SK-MEL-5 (cell line): ENCODE results near the gene APBA2. TPM values are rescaled to one million over a fixed set of nuclear protein-coding genes. Genes with fewer than 3 reads are reported as not detected.

Experiments
- DNase-seq: peaks from one replicate; pipeline ENCODE4 v3.0.0-alpha.2; 2016; ENCODE audit warnings: low read depth, low spot score
- in situ Hi-C: cut with HindIII; loops from 2 replicates; pipeline ENCODE4 v1.10.0; 2016; ENCODE audit warnings: low sequenced_read_pairs, high pct_unique_total_duplicates, low pct_unique_long_range_greater_than_20kb
- total RNA-seq: library from RNA; depleted of rRNA; stranded (reverse); fragments of >200 nt; shearing (Covaris generic); gene quantifications from 2 replicates; pipeline ENCODE4 v1.2.3, GENCODE V29; 2014

The APBA2 gene
- total RNA-seq, 1 experiment from 2014 or later, result 24.6 TPM

DNA sequence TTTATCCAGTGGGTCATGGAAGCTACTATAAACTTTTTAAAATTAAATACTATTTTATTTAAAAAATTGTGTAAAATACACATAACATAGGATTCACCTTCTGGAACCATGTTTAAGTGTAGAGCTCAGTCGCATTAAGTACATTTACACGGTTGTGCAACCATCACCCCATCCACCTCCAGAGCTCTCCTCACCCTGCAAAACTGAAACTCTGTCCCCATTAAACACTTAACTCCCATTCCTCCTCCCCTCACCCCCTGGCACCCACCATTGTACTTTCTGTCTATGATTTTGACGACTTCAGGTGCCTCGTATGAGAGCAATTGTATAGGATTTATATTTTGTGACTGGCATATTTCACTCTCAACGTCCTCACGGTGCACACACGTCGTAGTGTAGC is 70.7 kb downstream of the APBA2 start:
- DNase-seq, result no peak
- in situ Hi-C loops, result no loop called here

DNA sequence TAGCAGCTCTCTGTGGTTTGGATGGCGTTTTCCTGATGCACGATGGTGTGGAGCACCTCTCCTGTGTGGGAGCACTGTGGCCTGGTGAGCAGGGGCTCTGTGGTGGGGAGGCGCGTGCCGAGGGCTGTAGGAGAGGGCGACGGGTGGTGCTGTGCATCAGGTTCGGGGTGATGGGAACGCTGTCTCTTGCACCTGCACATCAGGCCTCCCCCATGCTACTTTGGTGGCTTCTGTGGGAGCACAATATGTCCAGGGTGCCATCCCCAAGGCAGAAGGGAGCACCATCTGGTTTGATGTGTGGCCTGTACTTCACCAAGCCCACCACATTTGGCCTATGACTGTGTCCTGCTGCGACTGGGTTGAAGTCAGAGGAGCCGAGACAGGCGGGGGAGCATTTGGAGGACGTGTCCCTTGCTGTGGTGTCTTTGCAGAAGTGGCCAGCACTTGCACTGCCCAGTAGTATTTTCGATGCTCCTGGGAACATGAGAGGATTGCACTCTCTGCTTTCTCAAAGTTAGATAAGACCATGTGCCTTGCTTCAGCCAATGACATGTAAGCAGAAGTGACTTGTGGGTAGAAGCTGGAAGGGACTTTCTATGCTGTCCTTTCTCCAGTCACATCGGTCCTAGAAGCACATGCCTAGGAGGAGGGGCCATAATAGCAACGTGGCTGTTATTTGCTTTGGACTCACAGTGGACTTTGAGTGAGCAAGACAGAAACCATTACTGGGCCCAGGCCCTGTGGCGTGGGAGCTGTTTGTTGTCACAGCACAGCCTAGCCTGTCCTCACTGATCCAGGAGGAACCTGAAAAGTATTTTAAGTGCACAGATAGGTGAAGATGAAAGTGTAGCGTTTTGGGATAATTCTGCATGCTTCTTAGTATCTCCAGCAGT is 72.1 kb downstream of the APBA2 start:
- in situ Hi-C loops, result no loop called here
- DNase-seq, result no peak

DNA sequence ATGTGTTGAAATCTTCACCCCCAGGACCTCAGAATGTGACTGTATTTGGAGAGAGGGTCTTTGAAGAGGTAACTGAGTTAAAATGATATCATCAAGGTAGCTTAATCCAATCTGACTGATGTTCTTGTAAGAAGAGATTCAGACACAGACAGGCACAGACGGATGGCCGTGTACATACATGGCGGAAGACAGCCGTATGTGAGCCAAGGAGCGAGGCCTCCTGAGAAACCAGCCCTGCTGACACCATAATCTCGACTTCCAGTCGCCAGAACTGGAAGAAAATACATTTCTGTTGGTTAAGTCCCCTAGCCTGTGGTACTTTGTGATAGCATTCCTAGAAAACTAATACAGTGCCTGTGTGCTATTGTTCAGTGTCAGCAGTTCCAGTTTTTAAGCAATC is 73.6 kb downstream of the APBA2 start:
- no peak for DNase-seq
- in situ Hi-C loops, result no loop called here

DNA sequence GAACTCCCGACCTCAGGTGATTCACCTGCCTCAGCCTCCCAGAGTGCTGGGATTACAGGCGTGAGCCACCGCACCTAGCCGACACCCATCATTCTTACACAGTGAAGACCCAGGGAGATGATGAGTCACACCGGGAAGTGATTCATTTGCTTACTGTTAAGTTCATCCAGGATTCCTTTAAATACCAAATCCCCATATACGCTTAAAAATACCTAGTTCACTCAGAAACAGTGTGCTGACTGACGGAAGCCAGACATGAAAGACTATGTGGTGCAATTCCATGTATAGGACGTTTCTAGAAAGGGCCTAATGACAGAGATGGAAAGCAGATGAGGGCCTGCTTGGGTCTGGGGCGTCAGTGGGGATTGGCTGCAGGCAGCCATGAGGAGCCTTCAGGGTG is 75.2 kb downstream of the APBA2 start:
- in situ Hi-C loops, result no loop called here
- DNase-seq, result no peak

DNA sequence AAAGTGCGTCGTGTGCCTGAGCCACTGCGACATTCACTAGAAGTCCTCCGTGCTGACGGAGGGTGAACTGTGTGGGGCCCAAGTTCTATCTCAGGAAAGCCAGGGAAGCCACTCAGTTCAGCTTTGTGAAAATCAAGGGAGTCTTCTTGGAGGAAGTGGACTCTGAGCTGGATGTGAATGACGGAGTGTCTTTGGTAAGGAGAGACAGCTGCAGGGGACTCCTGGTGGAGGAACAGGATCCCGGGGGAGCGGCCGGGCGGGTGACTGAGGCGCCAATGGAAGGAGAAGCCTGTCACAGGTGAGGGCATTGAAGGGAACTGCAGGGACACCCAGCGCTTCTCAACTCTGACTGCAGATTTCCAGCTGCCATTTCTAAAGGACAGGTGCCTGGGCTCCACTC is 75.6 kb downstream of the APBA2 start:
- DNase-seq, result no peak
- in situ Hi-C loops, result no loop called here

DNA sequence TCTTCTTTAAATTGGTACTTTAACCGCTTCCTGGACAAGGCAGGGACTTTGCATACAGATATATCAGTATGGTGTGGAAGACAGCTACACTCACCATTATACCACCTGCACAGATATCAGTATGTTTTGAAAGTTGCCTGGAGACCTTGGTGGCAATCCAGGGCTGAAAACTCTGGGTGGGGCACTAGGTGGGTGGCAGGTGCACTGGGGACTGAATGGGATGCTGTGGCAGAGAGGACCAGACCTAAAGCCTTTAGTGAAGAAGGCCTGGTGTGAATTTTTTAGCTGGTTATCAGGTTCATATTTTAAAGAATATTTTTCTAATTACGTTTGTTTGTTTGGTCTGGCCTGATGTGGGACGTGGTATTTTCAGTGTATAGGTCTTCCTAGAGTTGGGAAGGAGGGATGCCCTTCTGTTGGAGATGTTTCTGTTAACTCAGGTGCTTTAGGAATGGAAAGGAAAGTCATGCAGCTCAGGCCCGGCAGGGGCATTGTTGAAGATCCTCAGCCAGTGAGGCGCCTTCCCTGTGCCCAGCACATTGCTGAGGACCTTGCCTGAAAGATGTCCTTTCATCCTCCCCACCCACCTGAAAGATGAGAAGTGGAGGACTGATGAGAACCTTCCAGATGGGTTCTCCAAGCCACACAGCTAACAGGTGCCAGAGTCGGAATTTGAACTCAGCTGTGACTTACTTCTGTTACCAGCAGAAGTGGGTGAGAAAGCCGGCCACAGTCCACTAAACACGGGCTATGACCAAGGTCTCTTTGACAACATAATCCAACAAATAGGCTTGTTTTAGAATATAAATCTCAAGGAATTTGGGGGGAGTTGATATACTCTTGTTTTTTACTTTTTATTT is 77.3 kb downstream of the APBA2 start:
- DNase-seq, result no peak
- in situ Hi-C loops, result no loop called here

DNA sequence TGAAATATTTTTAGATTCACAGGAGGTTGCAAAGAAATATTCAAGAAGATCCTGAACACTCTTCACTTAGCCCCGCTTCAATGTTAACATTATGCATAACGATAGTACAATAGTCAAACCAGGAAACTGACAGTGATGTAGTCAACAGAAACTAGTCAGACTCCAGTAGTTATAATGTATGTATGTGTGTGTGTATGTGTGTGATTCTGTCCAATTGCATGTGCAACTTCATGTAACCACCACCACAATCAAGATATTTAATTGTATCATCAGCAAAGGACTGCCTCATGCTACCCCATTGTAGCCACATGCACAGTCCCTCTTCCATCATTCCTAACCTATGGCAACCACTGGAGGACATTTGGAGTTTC is 77.9 kb downstream of the APBA2 start:
- in situ Hi-C loops, result no loop called here
- no peak for DNase-seq

DNA sequence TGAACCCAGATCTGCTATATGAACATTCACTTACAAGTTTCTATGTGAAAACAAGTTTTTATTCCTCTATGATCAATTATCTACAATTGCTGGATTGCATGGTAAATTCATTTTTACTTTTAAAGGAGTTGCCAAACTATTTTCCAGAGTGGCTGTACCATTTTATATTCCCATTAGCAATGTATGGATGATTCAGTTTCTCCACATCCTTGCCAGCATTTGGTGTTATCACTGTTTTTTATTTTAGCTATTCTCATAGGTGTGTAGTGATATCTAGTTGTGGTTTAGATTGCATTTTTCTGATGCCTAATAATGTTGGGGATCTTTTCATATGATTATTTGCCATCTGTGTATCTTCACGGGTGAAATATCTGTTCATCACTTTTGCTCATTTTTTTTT is 78.3 kb downstream of the APBA2 start:
- DNase-seq, result no peak
- in situ Hi-C loops, result no loop called here

DNA sequence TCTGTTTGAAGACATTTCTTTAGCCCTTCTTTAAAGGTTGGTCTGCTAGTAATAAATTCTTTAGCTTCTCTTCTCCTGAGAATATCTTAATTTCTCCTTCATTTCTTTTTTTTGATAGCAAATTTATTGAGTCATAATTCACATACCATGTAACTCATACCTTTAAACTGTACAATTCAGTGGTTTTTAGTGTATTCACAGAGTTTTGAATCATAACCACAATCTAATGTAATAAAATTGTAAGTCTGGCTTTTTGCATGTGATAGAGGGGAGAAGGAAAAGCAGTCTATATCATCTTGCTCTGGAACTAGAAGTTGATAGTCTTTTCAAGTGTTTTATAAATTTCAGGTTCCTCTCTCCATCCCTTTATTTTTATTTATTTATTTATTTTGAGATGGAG is 81.3 kb downstream of the APBA2 start:
- DNase-seq, result no peak
- in situ Hi-C loops, result no loop called here

DNA sequence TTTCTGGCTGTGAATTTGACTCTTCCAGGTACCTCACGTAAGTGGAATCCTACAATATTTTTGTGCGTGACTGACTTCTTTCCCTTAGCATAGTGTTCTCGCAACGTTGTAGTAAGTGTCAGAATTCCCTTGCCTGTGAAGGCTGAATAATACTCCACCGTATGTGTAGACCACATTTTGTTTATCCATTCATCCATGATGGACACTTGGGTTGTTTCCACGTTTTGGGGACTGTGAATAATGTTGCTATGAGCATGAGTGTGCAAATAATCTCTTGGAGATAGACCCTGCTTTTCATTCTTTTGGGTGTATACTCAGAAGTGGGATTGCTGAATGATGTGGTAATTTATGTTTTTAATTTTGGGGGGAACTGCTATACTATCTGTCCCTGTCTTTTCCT is 82.2 kb downstream of the APBA2 start:
- in situ Hi-C loops, result no loop called here
- no peak for DNase-seq

DNA sequence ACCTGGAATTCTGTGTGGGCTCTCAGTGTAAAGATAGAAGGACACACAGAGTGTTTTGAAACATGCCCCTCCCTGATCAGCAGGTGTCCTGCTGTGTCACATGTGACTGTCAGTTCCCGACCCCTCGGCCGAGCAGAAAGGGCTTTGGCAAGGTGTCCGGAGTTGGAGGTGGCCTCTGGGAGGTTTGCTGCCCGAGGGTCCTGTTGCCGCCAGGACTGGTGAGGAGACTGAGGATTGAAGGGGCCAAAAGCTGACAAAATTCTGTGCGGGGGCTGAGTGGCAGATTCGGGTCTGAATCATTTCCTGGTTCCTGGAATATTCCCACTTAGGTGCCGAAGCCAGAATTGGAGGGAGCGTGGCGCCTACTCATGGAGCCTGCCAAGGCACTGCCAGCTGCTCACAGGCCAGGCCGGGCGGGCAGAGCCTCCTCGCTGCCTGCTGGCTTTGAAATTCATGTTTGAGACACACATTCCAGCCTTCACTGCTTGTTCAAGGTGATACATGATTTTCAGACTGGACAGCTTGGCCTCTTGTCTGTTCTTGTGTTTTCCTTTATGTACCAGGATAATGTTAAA is 83.8 kb downstream of the APBA2 start:
- DNase-seq, result no peak
- in situ Hi-C loops, result no loop called here

DNA sequence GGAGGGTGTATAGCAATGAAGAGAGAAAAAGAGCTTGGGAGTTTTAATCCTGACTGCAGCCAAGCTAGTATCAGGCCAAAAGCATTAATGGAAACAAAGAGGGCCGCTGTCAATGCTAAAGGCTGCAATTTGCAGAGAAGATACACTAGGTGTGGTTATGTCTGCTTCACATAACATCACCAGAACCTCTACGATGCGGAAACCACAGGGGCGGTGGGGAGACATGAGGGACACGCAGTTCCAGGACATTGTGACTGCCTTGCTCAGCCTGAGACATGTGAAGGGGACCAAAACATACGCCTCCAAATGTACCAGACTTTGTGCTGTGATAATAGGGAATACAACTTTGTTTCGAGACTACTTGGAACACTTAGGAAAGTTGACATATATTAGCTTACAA is 88.4 kb downstream of the APBA2 start:
- DNase-seq, result no peak
- in situ Hi-C loops, result no loop called here

DNA sequence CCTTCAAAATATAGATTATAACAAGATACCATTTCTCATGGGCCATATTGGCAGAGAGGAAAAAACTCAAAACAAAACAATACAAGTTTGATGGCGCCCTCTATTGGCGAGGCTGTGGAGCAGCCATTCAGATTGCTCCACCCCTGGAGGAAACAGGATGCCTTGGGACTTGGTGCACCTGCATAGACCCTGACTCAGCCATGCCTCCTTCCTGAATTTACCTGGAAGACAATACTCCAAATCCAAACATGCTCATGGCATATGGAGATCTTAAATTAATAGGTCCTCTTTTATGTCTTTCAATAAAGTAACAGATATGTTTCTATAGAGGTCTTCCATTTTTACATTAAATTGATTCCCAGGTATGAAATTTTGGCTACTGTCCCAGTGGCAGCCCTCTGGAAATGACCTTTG is 90.0 kb downstream of the APBA2 start:
- in situ Hi-C loops, result no loop called here
- peak; percentile 75 for DNase-seq

DNA sequence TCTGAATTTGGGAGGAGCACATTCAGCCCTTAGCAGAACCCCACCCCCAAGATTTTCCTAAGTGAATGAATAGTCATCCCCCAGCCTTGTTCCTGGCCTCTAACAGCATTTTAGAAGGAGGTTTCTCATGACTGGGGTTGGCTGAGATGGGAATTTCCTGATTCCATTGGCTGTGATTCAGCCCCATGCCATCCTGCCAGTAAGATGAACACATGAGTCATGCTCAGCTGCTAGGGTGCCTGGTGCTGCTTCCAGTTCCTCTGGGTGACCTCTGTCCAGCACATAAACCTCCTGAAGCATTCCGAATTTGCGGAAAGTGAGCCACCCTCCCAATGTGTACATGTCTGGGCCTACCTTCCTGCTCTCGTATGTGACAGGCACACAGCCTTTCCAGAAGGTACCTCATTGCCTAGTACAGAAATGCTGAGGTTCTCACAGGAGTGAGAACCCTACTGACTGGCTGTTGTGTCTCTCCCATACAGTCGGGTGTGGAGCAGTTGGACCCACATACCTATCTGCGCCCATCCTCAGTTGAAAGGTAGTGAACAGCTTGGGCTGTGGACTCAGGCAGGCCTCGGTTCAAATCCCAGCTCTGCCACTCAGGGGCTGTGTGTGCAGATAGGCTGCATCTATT is 91.7 kb downstream of the APBA2 start:
- in situ Hi-C loops, result no loop called here
- DNase-seq, result peak; percentile 93

DNA sequence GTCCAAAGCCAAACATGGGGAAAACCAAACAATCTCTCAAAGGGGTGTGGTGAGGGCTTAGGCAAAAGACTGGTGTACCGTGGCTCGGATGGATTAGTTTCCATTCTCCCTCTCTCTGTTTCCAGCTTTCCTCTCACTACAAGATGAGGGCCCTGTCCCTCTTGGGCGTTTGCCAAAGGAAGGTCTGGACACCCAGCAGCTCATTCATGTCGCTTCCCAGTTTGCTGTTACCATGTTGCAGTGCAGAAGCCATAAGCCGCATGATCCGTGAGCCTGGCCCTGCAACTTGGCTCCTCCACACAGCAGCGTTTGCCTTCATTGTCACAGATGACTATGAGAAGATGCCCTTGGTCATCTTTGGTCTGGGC is 92.2 kb downstream of the APBA2 start:
- in situ Hi-C loops, result no loop called here
- DNase-seq, result no peak

DNA sequence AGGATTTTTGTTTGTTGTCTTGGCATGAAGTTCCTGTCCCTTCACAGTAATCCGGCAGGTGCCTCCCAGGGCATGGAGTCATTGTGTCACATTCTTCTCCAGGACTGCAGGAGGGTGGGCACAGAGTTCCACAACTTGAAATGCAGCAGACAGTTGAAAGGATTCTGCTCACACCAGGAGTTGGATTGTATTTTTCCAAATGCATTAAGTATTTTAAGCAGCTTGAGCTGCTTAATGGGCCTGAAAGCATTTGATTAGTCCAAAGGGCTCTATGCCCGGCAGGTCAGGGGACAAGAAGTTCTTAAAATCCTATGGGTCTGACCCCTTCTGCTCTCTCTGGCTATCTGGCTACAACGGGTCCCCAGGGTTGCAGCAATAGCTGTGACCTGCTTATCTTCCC is 92.9 kb downstream of the APBA2 start:
- in situ Hi-C loops, result no loop called here
- no peak for DNase-seq

DNA sequence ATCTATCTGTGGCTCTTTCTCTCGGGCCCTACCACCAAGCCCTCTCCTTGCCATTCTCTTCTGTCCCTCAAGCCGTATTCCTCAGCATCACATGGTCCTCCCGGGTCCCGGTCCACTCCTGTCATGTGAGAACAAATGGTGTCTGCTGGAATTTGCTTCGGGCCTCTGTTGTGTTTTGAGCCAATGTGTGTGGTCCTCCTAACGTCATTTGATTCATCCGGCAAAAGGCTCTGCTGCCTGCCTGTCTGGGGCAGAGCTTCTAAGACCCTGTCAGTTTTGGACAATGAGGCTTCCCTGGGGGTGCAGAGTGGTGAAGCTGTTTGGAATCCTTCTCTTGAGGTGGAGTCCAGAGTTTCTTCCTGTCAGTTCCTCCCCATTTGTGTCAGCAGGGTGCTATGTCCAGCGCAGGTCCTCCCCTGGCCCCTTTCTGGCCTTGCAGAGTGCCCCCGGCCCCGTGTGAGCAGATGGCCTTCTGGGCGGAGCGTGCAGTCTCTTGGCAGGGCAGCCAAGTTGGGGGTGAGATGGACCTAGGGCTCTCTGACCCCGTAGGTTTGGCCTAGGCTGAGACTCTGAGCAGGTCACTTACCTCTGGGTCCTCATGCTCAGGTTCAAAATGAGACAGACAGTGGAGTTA is 93.6 kb downstream of the APBA2 start:
- in situ Hi-C loops, result no loop called here
- peak; percentile 34 for DNase-seq
